Stimulated activated CD4-positive, alpha-beta T cell treated with anti-CD3 and anti-CD28 coated beads, TNF-alpha, amount 100 ng/mL, for 1 hour (primary cell): ENCODE data around the gene OGFR.

Experiments
- DNase-seq, 3 donors: peaks; one replicate each; pipeline ENCODE4 v3.0.0-alpha.2; 2020; ENCODE audit warnings: low read depth in 3 of 3, low spot score in 1 of 3

Gene OGFR

GRCh38 chr20:62814060-62814708 is 9.5 kb downstream of the OGFR start:
- no peak for DNase-seq

GRCh38 chr20:62814709-62815065 is 10.1 kb downstream of the OGFR start:
- DNase-seq = no peak

GRCh38 chr20:62815066-62815991 is 10.7 kb downstream of the OGFR start:
- DNase-seq = no peak

GRCh38 chr20:62816031-62816883 is 11.6 kb downstream of the OGFR start:
- DNase-seq = no peak

GRCh38 chr20:62816884-62817873 is 12.5 kb downstream of the OGFR start, which contains the start of gene COL9A3:
Gene COL9A3, plus strand, starts transcription at chr20:62817050. Its CDS starts 15 bp downstream, at chr20:62817065.
- DNase-seq = no peak

GRCh38 chr20:62817975-62818591 is 13.4 kb downstream of the OGFR start:
- no peak for DNase-seq

GRCh38 chr20:62818592-62819493 is 14.2 kb downstream of the OGFR start:
- no peak for DNase-seq

GRCh38 chr20:62819494-62820174 is 15.0 kb downstream of the OGFR start:
- DNase-seq = no peak

- no peak for DNase-seq
These were observed 15.8 kb downstream of the OGFR start for GRCh38 chr20:62820208-62820961.

GRCh38 chr20:62820962-62821725 is 16.5 kb downstream of the OGFR start:
- DNase-seq = no peak

- no peak for DNase-seq
These were observed 17.1 kb downstream of the OGFR start for GRCh38 chr20:62821726-62822210.

GRCh38 chr20:62822239-62822787 is 17.7 kb downstream of the OGFR start:
- DNase-seq = no peak

GRCh38 chr20:62822788-62823651 is 18.4 kb downstream of the OGFR start:
- no peak for DNase-seq

GRCh38 chr20:62823688-62824475 is 19.2 kb downstream of the OGFR start:
- DNase-seq = no peak
